HUES64 (cell line): ENCODE data around the gene LRG1.

ENCODE experiments used
- H3K27ac ChIP-seq: 2 replicates; pipeline ENCODE4 v1.7.0; 2013; ENCODE audit warnings: low read depth, low read length, inconsistent platforms
- H3K27me3 ChIP-seq: 2 replicates; pipeline ENCODE4 v1.6.1; 2013; ENCODE audit warnings: mild to moderate bottlenecking, low read length; ENCODE audit not compliant: insufficient read depth
- H3K36me3 ChIP-seq: 2 replicates; pipeline ENCODE4 v1.6.1; 2013; ENCODE audit warnings: mild to moderate bottlenecking, low read length; ENCODE audit not compliant: insufficient read depth
- H3K4me1 ChIP-seq: 2 replicates; pipeline ENCODE4 v1.6.1; 2013; ENCODE audit warnings: mild to moderate bottlenecking, low read length, moderate library complexity; ENCODE audit not compliant: insufficient read depth
- H3K4me3 ChIP-seq: 2 replicates; pipeline ENCODE4 v1.5.1; 2013; ENCODE audit warnings: mild to moderate bottlenecking, low read length, moderate library complexity
- H3K9ac ChIP-seq: 2 replicates; pipeline ENCODE4 v1.6.1; 2013; ENCODE audit warnings: mild to moderate bottlenecking, low read depth, low read length
- H3K9me3 ChIP-seq: 2 replicates; pipeline ENCODE4 v1.6.1; 2013; ENCODE audit warnings: low read depth, low read length; ENCODE audit not compliant: insufficient read depth
- WGBS: fragments of 150-250, 120-280 bp; methylation state at CpG from one replicate; pipeline ENCODE4 v1.1.7; 2013; ENCODE audit warnings: missing lambda C conversion rate; 5-methylcytosine and 5-hydroxymethylcytosine counted together

LRG1 gene

GRCh38 chr19:4581666-4582553 lies 42.1 kb upstream of the LRG1 start:
- Histone ChIP-seq H3K36me3 (no peaks in the 10 kb centered on the region), H3K9ac (no peak overlapping the region), H3K27ac (no peak overlapping the region), H3K9me3 (no peaks in the 10 kb centered on the region), H3K27me3 (peaks cover 29% of the 10 kb centered on the region), H3K4me3 (peak overlapping the region; percentile 68), H3K4me1 (peaks cover 3% of the 10 kb centered on the region; the same call in 1 of the 2 replicates)
- WGBS: 18% methylated on average over 49 of the region's 57 CpGs

DNA sequence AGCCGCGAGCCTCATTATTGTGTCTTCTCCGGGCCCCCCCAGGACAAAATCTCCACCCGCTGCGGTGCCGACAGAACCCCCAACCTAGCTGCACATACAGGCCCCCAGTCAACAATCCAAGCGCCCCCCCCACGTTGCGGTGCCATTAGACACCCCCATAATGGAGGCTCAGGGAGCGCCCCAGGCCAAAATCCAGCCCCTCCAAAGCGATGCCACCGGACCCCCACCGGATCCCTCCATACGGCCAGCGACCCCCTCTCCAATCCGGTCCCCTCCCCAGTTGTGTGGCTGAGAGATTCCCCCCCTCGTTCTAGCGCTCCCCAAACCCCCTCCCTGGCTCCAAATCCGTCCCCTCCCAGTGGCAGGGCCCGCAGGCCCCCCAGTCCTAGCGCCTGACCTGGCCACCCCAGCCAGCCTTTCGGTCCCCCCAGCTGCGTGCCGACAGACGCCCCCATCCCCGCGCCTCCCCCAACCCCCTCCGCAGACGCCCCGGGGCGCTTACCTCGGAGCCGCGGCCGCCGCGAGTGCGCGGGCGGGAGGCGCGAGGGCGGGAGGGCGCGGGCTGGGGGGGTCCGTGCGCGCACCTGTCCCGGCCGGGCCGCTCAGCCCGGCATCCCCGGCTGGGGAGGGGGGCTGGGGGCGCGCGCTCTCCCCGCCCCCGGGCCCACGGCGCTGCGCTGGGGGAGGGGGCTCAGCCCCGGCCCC lies 41.3 kb upstream of the LRG1 start:
- Histone ChIP-seq H3K4me1 (peaks cover 3% of the 10 kb centered on the region; the same call in 1 of the 2 replicates), H3K9ac (no peak overlapping the region), H3K36me3 (no peaks in the 10 kb centered on the region), H3K9me3 (no peaks in the 10 kb centered on the region), H3K27me3 (peaks cover 29% of the 10 kb centered on the region), H3K4me3 (peak overlapping the region; percentile 68), H3K27ac (no peak overlapping the region)
- WGBS: under 1% methylated on average over 57 of the region's 62 CpGs

GRCh38 chr19:4580021-4580901 lies 40.4 kb upstream of the LRG1 start:
- H3K27me3 ChIP-seq: peaks cover 26% of the 10 kb centered on the region
- H3K27ac ChIP-seq: no peak overlapping the region
- 5% methylated on average over 45 of the region's 50 CpGs for WGBS

DNA sequence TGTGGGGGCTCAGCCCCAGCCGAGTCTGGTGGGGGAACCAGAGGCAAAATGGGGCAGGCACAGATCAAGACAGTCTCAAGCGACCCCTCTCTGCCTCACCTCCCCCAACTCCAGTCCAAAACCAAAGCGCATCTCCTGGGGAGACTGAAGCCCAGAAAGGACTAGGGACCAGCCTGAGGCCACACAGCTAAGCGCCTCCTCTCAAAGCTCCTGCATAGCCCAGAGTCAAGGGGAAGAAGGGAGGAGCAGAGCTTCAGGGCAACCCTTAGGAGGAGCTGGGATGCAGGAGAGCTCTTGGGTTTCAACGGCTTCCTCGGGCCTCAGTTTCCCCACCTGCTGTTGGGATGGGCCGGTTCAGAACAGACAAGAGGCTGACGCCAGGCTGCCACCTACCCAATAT lies 39.6 kb upstream of the LRG1 start:
- Histone ChIP-seq H3K9me3 (no peaks in the 10 kb centered on the region), H3K36me3 (no peaks in the 10 kb centered on the region), H3K27ac (no peak overlapping the region), H3K9ac (no peak overlapping the region), H3K4me1 (peaks cover 16% of the 10 kb centered on the region), H3K4me3 (no peak overlapping the region; the same call in 1 of the 2 replicates), H3K27me3 (peaks cover 18% of the 10 kb centered on the region)
- 70% methylated on average over 8 of the region's 8 CpGs for WGBS

More at GRCh38 chr19:4580021-4580901, 40.4 kb upstream of the LRG1 start:
- Histone ChIP-seq H3K36me3 (no peaks in the 10 kb centered on the region), H3K4me1 (peaks cover 9% of the 10 kb centered on the region), H3K9ac (peak overlapping the region; percentile 56; the same call in 1 of the 2 replicates), H3K9me3 (no peaks in the 10 kb centered on the region), H3K4me3 (peak overlapping the region; percentile 68)

GRCh38 chr19:4578552-4579248 lies 38.9 kb upstream of the LRG1 start:
- H3K4me1 ChIP-seq: peaks cover 16% of the 10 kb centered on the region
- H3K27me3 ChIP-seq: peaks cover 13% of the 10 kb centered on the region
- no peak overlapping the region for H3K27ac ChIP-seq
- H3K9ac ChIP-seq: no peak overlapping the region
- no peaks in the 10 kb centered on the region for H3K9me3 ChIP-seq
- 86% methylated on average over 11 of the region's 11 CpGs for WGBS
- no peak overlapping the region for H3K4me3 ChIP-seq
- no peaks in the 10 kb centered on the region for H3K36me3 ChIP-seq

DNA sequence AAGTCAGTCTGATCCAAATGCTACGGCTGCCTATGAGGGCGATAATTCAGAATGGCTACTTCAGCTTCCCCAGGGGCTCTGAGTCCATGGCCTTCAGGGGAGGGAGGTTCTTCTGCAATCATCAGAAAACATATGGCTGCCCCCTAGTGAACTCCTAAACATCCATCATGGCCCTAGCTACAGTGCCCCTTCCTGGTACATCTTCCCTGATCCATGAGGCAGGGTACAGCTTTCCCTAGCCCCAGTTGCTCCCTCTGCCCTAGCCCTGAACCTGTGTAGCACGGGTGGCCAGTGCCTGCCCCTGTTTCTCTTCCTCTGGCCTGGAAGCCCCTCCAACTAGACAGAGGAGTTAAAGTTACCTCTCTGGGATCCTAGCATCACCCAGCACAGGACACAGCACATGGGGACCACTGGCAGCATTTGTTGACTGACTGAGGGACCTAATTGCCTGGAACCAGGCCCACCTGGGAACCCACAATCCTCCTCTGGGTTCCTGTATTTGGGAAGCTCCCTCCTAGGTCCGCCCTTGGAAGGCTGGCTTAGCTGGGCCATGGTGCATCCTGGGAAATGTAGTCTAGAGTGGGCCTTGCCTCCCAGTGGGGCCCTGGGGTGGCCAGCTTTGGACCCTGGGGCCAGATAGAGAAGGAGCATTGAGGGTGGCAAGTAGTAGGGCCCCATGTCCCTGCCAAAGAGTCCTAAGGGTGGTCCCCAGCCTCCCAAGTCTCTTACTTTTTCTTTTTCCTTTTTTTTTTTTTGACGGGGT lies 37.4 kb upstream of the LRG1 start:
- H3K36me3 ChIP-seq: no peaks in the 10 kb centered on the region
- no peaks in the 10 kb centered on the region for H3K9me3 ChIP-seq
- H3K27ac ChIP-seq: no peak overlapping the region; the same call in 1 of the 2 replicates
- no peak overlapping the region for H3K9ac ChIP-seq
- WGBS: 88% methylated on average over 5 of the region's 5 CpGs
- H3K4me1 ChIP-seq: peaks cover 16% of the 10 kb centered on the region
- H3K4me3 ChIP-seq: no peak overlapping the region
- peaks cover 5% of the 10 kb centered on the region for H3K27me3 ChIP-seq

DNA sequence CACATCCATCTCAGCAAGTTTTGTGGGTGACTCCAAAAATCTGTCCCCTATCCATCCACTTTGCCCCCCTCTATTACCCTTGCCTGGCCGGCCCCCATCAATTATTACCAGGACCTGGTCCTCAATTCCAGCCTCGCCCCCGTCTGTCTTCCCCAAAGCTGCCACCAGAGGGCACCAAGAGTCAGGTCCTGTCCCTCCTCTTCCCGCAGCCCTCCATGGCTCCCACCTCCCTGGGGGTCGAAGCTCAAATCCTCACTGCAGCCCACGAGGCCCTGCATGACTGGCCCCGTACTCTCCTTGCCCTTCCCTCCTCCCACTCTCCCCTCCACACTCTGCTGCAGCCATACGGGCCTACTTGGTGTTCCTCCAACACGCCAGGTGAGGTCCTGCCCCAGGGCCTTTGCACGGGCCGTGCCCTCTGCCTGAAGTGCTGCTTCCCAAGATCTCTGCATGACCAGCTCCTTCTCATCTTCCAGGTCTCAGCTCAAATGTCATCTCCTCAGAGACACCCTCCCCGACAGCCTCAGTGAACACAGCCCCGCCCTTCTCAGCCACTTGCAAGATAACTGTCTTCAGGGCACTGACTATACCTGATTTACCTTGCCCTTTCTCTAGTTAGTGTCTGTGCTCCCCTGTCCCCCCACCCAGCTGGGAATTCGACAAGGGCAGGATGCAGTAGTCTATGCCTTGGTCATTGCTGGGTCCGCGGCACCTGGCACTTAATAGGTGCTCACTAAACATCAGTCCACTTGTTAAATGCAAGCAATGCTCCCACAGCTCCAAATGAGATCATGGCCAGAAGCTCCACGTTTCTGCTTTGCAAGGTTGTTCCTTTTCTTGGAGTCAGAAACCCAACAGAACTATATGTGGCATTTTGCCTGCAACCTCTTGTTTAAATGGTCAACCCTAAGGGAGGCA lies 36.4 kb upstream of the LRG1 start:
- 68% methylated on average over 17 of the region's 17 CpGs for WGBS
- H3K27ac ChIP-seq: peak overlapping the region; percentile 97; the same call in 1 of the 2 replicates
- H3K4me3 ChIP-seq: no peak overlapping the region
- H3K4me1 ChIP-seq: peaks cover 12% of the 10 kb centered on the region
- H3K9ac ChIP-seq: no peak overlapping the region; the same call in 1 of the 2 replicates
- H3K9me3 ChIP-seq: no peaks in the 10 kb centered on the region
- no peaks in the 10 kb centered on the region for H3K27me3 ChIP-seq
- H3K36me3 ChIP-seq: no peaks in the 10 kb centered on the region

DNA sequence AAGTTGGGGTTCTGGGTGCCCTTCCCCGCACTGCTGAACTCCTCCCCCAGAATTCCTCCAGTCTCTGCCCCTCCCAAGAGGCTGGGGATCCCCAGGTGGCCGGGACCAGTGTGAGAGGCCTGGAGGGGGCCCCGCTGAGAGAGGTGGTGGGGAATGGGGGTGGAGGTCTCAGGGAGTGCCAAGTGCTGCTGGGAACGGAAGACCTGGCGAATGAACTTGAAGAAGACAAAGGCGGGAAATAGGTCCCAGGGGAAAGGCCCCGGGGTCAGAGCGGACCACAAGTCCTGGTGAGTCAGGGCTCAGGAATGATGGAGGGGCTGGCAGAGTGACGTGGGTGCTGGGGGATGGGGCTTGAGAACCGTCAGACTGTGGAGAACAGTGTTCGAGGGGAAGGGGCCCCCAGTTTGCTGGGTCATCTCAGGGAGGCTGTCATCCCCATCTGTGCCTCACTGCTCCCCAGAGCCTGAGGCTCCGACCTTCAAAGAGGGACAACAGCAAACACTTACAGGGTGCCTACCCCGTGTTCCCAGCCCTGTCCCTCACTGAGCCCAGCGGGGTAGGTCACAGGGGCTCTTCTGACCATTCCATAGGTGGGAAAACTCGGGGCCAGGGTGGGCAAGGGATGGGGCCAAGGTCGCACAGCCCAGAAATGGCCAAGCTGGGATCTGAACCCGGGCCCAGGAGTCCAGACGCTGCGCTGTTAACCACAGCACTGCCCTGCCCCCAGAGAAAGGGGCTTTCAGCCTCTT lies 35.6 kb upstream of the LRG1 start:
- no peaks in the 10 kb centered on the region for H3K9me3 ChIP-seq
- no peaks in the 10 kb centered on the region for H3K27me3 ChIP-seq
- peak overlapping the region; percentile 66 for H3K9ac ChIP-seq
- WGBS: 21% methylated on average over 19 of the region's 19 CpGs
- H3K27ac ChIP-seq: peak overlapping the region; percentile 97
- H3K4me1 ChIP-seq: peaks cover 12% of the 10 kb centered on the region
- no peaks in the 10 kb centered on the region for H3K36me3 ChIP-seq
- H3K4me3 ChIP-seq: peak overlapping the region; percentile 27

DNA sequence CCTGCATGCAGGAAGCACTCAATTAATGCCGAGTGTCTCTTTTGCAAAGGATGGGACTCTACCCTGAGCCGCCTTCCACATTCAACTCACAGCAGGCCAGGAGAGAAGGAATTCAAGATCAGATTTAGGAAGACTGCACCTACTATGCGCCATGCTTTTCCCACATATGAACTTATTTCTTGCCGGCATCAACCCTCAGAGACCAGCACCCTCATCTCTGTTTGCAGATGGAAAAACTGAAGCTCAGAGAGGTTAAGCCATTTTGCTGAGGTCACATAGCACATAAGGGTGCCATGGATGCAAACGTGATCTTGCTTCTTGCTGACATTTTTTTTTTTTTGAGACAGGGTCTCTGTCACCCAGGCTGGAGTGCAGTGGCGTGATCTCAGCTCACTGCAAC lies 33.8 kb upstream of the LRG1 start:
- Histone ChIP-seq H3K4me3 (no peak overlapping the region), H3K36me3 (no peaks in the 10 kb centered on the region), H3K27me3 (no peaks in the 10 kb centered on the region), H3K27ac (no peak overlapping the region; the same call in 1 of the 2 replicates), H3K9me3 (no peaks in the 10 kb centered on the region), H3K4me1 (peaks cover 12% of the 10 kb centered on the region), H3K9ac (no peak overlapping the region)
- WGBS: 85% methylated on average over 6 of the region's 6 CpGs
